Subcutaneous adipose tissue (tissue), 4 donors: ENCODE measurements around the gene SLC7A8. TPM values are rescaled to one million over a fixed set of nuclear protein-coding genes. Genes with fewer than 3 reads are reported as not detected.

ENCODE experiments used
- CTCF ChIP-seq: fragments of 450-650 bp; IDR thresholded peaks from one replicate; pipeline ENCODE4 v1.5.1; 2016; ENCODE audit warnings: low read depth, mild to moderate bottlenecking, control low read depth, antibody characterized with exemption, moderate library complexity
- total RNA-seq, 4 donors: library from RNA; depleted of rRNA; stranded (reverse); fragments of >200 nt; gene quantifications; one replicate each; pipeline ENCODE4 v1.1.0, GENCODE V29; 2016

SLC7A8 gene
- total RNA-seq, 4 donors from 2014 or later = 45.7 to 83.8 (median 61.4) TPM

DNA sequence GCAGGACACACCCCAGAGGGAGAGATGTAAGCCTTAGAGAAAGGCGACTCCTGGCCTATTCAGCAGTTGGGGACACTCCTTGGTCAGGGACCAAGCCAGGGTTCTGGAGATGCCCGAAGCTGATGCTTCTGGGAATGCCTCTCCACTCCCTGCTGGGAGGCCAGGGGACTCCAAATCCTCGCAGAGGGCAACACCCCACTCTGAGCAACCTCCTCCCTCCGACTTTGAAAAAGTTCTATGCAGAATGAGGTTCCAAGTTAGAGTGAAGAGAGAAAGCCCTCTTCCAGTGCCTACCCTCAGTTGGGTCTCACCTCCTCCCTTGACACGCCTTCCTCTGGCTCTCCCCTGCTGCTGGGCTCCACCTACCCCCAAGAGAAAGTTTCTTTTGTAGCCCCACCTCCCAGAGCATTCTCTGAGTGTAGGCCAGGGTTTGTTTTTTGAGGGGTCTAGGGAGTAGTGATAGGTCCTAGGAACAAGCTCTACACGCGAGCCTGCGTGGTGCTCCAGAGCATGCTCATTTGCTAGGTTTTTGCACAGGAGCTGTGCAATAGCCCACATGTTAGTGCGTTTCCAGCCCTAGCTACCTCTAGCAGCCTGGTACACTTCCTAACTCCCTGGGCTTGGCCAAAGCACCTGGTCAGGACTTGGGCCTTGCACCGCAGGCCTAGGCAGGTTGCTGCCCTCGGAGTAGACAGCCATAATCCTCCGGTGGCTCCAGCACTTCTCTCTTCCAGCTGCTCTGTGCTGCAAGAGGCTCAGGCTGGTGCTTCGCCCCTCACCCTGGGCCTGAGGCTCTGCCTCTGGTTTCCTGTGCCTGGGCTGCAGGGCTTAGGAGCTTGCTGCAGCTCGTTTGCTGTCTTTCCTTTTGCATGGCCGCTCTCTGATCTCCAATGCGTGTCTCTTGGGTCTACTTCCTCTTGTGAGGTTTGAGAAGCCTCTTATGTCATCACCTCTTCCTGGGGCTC lies 63.8 kb downstream of the SLC7A8 start:
- no peak for TF ChIP-seq CTCF

DNA sequence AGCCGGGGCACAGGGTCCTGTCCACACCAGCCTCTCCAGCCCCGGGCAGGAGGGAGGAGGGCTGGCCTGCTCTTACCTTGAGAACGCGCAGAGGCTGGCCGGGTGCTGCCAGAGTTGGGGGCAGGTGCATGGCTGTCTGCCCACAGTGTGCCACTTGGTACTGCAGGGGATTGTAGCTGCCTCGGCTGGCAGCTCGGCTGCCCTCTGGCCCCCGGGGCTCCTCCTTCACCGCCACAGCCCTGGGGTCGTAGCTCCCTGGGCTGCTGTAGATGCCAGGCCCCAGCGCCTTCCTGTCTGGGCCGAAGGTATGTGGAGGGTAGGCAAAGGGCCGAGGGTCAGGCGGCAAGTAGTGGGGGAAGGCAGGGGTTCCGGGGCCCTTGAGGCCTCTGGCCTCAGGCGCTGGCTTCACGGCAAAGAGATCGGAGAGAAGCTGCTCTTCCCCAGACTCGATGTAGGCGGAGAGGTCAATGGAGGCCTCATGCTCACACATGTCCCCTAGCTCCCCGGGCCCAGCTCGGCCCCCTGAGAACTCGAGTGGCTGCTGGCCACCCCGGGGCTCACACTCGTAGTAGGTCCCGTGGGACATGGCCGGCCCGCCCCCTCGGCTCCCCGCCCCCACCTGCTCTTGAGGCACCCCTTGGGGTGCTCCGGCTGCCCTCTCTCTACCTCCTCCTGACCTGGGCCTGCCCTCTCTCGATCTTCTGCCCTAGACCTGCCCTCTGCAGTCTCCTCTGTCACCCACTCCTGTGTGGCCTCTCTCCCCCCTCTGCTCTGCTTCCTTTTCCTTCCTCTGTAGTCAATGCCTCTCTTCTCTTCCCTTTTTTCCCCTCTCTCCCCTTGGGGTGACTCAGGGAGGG lies 64.7 kb downstream of the SLC7A8 start, which contains the start of gene CEBPE:
CEBPE (minus strand) TSS at position 750 of the 857 bp plus-strand sequence; CDS start at position 586, 164 bp downstream.
- no peak for TF ChIP-seq CTCF

GRCh38 chr14:23117371-23118020 lies 66.0 kb downstream of the SLC7A8 start:
- TF ChIP-seq CTCF = no peak

DNA sequence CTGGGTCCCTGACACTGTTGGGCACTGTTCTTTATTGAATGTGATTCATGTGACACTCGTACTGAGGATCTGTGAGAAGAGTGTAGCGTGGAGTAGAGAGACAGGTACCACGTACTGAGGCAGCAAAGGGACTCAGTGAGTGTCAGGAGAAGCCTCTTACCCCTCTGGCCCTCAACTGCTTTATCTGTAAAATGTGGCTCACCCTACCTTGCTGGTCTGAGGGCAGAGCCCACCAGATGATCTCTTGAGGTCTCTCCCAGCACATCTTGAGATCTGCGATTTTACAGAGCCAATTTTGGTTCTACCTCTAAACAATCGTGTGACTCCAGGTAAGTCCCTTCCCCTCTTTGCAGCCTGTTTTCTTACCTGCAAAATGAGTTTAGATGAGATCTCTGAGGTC lies 67.5 kb downstream of the SLC7A8 start:
- no peak for TF ChIP-seq CTCF

DNA sequence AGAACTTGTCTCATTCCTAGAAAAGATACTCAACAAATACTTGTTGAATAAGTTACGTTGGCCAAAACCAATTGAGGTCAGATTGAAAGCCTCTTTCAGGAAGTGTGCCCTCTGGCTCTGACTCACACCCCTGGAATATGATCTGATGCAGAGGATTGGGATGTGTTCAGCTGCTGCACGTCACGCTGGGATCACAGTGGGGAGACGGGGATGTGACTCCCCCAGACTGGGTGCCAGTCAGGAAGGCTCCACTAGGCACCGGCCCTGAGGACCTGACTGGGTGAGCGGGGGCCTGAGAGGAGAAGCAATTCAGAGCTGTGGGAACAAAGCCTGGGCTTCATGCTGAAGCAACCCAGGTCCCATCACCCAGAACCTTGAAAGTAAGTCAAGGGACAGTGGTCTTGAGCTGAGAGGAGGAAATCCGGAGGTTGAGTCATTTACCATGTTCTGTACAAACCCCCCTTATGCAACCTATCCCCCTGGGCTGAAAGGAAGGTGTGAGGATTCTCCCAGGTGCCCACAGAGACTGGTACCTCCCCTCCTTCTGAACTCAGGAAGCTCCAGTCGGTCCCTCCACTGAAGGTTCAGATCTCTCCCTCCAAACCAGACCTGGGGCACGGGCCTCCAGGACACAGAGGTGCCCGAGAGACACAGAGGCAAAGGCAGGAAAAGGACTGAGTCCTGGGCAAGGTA lies 68.3 kb downstream of the SLC7A8 start:
- no peak for TF ChIP-seq CTCF

DNA sequence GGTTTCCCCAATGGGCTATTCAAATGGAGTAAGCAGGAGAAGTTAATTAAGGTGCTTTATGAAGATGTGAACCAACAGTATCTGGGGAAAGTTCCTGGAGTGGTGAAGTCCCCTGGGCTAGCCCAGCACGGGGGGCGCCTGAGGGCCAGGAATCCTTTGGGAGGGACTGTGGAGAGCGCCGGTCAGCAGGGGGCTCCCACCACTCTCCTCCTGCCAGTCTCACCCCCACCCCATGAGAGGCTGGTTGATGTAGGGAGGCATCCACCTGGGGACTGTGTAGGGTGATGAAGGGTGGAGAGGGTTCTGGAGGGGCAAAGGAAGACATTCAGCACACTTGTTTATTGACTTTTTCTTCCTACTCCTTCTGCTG lies 68.8 kb downstream of the SLC7A8 start:
- no peak for TF ChIP-seq CTCF
